RWPE2 (cell line): ENCODE results near the gene THUMPD3.
A peak's percentile ranks its signal among the peaks of the same experiment; 100 is the strongest.

Experiments
- ATAC-seq: fragments of 200-7000 bp; cut with Tn5 transposase; 3 replicates; pipeline ENCODE4 v1.9.1; 2021; ENCODE audit warnings: low read depth
- DNase-seq: peaks from one replicate; pipeline ENCODE4 v3.0.0-alpha.2; 2020; ENCODE audit warnings: low spot score
- H3K27ac ChIP-seq: fragments of 450-650 bp; 2 replicates; pipeline ENCODE4 v1.5.1; 2017; ENCODE audit warnings: mild to moderate bottlenecking; ENCODE audit not compliant: poor library complexity, severe bottlenecking
- H3K27me3 ChIP-seq: fragments of 250-450 bp; sonication (Bioruptor Pico); 2 replicates; pipeline ENCODE4 v1.5.1; 2021; ENCODE audit warnings: mild to moderate bottlenecking, moderate library complexity; ENCODE audit not compliant: insufficient read depth, poor library complexity, severe bottlenecking
- H3K36me3 ChIP-seq: fragments of 250-450 bp; sonication (Bioruptor Pico); 2 replicates; pipeline ENCODE4 v1.5.1; 2020; ENCODE audit warnings: low read depth, mild to moderate bottlenecking, moderate library complexity
- H3K4me1 ChIP-seq: fragments of 250-450 bp; sonication (Bioruptor Pico); 2 replicates; pipeline ENCODE4 v1.5.1; 2021; ENCODE audit warnings: mild to moderate bottlenecking, moderate library complexity; ENCODE audit not compliant: insufficient read depth, poor library complexity, severe bottlenecking
- H3K4me3 ChIP-seq: fragments of 250-450 bp; sonication (Bioruptor Pico); 2 replicates; pipeline ENCODE4 v1.5.1; 2021; ENCODE audit warnings: mild to moderate bottlenecking, moderate library complexity; ENCODE audit not compliant: severe bottlenecking
- H3K9me3 ChIP-seq: fragments of 250-450 bp; sonication (Bioruptor Pico); 2 replicates; pipeline ENCODE4 v1.5.1; 2021; ENCODE audit warnings: mild to moderate bottlenecking, moderate library complexity; ENCODE audit not compliant: severe bottlenecking
- CTCF ChIP-seq: fragments of 450-650 bp; IDR thresholded peaks from one replicate; pipeline ENCODE4 v1.5.1; 2017; ENCODE audit warnings: mild to moderate bottlenecking, moderate library complexity; ENCODE audit not compliant: poor library complexity, severe bottlenecking

The THUMPD3 gene

GRCh38 chr3:9352917-9353752 lies 9.7 kb upstream of the THUMPD3 start:
- no peak overlapping the region for H3K4me3 ChIP-seq
- H3K36me3 ChIP-seq, result no peaks in the 10 kb centered on the region
- H3K27me3 ChIP-seq, result no peaks in the 10 kb centered on the region
- ATAC-seq (peak; percentile 63), DNase-seq (no peak)
- peaks cover 25% of the 10 kb centered on the region for H3K4me1 ChIP-seq
- no peaks in the 10 kb centered on the region for H3K9me3 ChIP-seq
- TF ChIP-seq CTCF, result peak; percentile 97
- H3K27ac ChIP-seq, result no peak overlapping the region

- no peak for TF ChIP-seq CTCF
- Histone ChIP-seq H3K27me3 (no peaks in the 10 kb centered on the region), H3K36me3 (peaks cover 26% of the 10 kb centered on the region), H3K4me3 (peak overlapping the region; percentile 63), H3K27ac (peak overlapping the region; percentile 71), H3K9me3 (no peaks in the 10 kb centered on the region), H3K4me1 (peaks cover 4% of the 10 kb centered on the region)
- ATAC-seq (no peak), DNase-seq (no peak)
Observed at GRCh38 chr3:9361691-9362388, 1.0 kb upstream of the THUMPD3 start.

DNA sequence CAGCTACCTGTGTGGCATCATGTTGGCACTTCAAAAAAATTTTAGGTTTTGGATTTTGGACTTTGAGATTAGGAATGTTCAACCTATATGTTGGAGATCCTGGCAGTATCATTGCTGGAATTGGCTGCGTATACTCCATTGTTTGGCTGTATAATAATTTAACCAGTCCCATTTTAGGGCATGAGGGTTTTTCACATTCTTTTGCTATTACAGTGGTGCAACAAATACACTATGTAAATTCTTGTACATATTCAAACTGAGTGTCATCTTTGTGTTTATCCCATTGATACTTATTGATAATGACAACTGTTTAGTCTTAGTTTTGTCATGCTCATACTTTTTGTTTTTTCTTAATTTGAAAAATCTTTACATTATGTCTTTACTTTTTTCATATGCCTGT lies 6.7 kb downstream of the THUMPD3 start:
- Histone ChIP-seq H3K9me3 (no peaks in the 10 kb centered on the region), H3K27me3 (no peaks in the 10 kb centered on the region), H3K27ac (no peak overlapping the region), H3K4me3 (no peak overlapping the region), H3K4me1 (no peaks in the 10 kb centered on the region), H3K36me3 (peaks cover 98% of the 10 kb centered on the region)
- no peak for DNase-seq
- ATAC-seq, result no peak
- TF ChIP-seq CTCF, result no peak

DNA sequence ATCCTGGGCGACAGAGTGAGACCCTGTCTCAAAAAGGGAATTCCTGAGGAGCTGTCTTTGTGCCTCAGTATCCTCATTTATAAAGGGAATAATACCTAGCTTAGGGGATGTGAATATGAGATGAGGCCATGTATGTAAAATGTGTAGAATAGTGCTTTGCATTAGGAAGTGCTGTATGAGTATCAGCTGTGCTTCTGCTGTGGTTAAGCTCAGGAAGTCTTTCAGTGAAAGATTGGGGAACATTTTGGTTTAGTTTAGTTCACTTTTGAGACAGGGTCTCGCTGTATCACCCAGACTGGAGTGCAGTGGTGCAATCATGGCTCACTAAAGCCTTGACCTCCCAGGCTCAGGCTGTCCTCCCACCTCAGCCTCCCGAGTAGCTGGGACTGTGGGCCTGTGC lies 10.6 kb downstream of the THUMPD3 start:
- no peak overlapping the region for H3K4me3 ChIP-seq
- no peak overlapping the region for H3K27ac ChIP-seq
- ATAC-seq (no peak), DNase-seq (no peak)
- H3K9me3 ChIP-seq, result no peaks in the 10 kb centered on the region
- peaks cover 99% of the 10 kb centered on the region for H3K36me3 ChIP-seq
- no peaks in the 10 kb centered on the region for H3K4me1 ChIP-seq
- TF ChIP-seq CTCF, result no peak
- H3K27me3 ChIP-seq, result no peaks in the 10 kb centered on the region

DNA sequence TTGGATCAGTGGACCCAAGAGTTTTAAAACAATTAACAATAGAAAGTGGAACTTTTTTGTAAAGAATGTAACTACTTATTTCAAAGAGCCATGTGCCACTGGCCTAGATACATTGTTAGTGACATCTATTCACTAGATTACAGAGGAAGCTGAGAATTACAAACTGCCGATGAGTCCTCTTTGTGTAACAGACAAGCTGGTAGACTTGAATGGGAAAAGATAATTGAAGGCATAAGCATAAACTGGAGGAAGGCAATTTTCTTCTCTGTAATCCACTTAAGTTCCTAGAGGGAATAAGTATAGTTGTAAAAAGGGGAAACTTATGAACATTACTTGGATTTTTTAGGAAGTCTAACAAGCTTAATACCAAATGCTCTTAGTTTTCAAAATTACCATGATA lies 15.1 kb downstream of the THUMPD3 start:
- Histone ChIP-seq H3K9me3 (no peaks in the 10 kb centered on the region), H3K4me3 (no peak overlapping the region), H3K4me1 (no peaks in the 10 kb centered on the region), H3K27ac (no peak overlapping the region), H3K27me3 (no peaks in the 10 kb centered on the region), H3K36me3 (peaks cover 93% of the 10 kb centered on the region)
- no peak for ATAC-seq
- DNase-seq, result no peak
- TF ChIP-seq CTCF, result no peak
